GM12865 (cell line): ENCODE results near the gene SPTAN1.

Source experiments
- DNase-seq: peaks from one replicate; pipeline ENCODE4 v3.0.0; 2010; ENCODE audit warnings: low read depth
- H3K4me3 ChIP-seq: 2 replicates; pipeline ENCODE4 v1.5.1; 2011; ENCODE audit warnings: mild to moderate bottlenecking, low read depth, low read length, control low read depth
- TF ChIP-seq, protein P1 (sequence below): IDR thresholded peaks from 2 replicates; pipeline ENCODE4 v1.5.1; 2011; ENCODE audit warnings: low read length, control low read depth, low read depth, inconsistent platforms; ENCODE audit not compliant: insufficient read depth; ENCODE audit errors: missing control alignments

SPTAN1 gene

DNA sequence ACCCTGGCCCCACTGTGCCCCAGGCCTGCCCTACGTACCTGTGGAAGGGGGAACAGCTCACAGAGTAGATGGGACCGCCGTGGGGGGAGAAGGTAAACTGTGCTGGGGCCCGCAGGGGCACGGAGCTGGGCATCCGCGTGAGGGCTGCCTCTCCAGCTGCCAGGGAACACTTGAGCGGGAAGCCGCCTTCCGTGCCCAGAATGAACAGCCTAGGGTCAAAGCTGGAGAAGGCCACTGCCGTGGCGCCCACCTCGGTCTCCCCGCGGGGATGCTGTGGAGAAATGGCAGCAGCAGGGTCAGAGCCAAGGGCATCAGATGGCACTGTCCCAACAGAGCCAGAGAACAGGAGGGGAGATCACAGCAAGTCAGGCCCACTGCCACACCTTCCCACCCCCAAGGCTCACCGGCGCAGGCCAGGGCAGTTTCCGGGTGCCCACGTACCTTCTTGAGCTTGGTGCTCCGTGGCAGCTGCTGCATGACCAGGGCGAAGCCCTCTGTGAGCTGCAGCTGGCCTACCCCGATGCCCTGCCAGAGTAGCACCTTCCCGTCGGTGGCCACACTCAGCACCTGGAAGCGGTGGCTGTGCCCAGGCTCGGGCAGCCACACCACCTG, 82.4 kb downstream of the SPTAN1 start:
- no peak overlapping the region for H3K4me3 ChIP-seq
- TF ChIP-seq, protein P1, sequence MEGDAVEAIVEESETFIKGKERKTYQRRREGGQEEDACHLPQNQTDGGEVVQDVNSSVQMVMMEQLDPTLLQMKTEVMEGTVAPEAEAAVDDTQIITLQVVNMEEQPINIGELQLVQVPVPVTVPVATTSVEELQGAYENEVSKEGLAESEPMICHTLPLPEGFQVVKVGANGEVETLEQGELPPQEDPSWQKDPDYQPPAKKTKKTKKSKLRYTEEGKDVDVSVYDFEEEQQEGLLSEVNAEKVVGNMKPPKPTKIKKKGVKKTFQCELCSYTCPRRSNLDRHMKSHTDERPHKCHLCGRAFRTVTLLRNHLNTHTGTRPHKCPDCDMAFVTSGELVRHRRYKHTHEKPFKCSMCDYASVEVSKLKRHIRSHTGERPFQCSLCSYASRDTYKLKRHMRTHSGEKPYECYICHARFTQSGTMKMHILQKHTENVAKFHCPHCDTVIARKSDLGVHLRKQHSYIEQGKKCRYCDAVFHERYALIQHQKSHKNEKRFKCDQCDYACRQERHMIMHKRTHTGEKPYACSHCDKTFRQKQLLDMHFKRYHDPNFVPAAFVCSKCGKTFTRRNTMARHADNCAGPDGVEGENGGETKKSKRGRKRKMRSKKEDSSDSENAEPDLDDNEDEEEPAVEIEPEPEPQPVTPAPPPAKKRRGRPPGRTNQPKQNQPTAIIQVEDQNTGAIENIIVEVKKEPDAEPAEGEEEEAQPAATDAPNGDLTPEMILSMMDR, result no peak
- DNase-seq, result no peak

DNA sequence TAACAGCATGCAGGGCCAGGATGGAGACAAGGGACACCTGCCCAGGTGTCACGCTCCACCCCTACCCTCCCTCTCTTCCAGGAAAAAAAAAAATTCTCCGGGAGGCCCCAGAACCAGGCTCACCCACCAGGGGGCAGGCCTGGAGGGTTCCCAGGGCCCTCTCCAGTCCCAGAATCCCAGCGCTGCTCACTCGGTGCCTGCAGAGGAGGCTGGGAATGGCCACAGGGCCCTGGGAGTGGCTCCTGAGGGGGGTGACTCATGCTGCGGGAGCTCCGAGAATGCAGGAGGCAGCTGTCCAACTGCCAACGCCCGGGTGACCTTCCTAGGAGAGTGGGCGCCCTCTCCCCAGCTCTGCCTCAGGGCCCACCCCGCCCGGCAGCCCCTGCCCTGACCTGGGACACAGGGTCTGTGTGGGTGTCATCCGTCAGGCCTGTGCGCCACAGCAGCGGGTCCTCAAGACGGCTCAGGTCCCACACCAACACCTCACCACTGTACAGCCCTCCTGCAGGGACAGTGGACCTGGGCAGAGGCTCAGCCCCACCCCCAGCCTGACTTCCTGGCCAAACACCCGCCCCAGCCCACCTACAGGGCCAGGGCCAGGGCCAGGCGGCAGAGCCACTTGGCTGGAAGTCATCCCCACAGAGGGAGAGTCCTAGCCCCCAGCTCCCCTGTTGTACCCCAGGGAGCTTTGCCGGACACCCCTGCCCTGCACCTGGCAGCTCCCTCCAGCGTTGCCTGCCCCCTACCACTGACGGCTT, 83.1 kb downstream of the SPTAN1 start:
- TF ChIP-seq, protein P1, result peak; percentile 22
- no peak overlapping the region for H3K4me3 ChIP-seq
- DNase-seq, result no peak

DNA sequence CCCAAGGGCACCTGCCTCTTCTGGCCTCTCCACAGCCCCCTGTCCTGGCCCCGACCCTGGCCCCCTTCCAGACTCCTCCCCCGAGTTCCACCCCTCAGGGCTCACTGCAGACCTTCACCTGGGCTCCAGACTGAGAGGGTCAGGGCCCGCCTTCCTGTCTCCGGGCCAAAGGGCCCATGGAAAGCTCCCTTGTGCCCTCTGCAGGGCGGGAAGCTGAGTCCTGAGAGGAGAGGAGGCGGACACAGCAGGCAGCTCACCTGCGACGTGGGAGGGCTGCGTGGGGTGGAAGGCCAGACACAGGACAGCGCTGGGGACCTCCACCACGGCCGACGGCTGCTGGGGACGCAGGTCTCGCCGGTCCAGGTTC, 83.6 kb downstream of the SPTAN1 start:
- no peak for DNase-seq
- TF ChIP-seq, protein P1, result no peak
- no peak overlapping the region for H3K4me3 ChIP-seq

DNA sequence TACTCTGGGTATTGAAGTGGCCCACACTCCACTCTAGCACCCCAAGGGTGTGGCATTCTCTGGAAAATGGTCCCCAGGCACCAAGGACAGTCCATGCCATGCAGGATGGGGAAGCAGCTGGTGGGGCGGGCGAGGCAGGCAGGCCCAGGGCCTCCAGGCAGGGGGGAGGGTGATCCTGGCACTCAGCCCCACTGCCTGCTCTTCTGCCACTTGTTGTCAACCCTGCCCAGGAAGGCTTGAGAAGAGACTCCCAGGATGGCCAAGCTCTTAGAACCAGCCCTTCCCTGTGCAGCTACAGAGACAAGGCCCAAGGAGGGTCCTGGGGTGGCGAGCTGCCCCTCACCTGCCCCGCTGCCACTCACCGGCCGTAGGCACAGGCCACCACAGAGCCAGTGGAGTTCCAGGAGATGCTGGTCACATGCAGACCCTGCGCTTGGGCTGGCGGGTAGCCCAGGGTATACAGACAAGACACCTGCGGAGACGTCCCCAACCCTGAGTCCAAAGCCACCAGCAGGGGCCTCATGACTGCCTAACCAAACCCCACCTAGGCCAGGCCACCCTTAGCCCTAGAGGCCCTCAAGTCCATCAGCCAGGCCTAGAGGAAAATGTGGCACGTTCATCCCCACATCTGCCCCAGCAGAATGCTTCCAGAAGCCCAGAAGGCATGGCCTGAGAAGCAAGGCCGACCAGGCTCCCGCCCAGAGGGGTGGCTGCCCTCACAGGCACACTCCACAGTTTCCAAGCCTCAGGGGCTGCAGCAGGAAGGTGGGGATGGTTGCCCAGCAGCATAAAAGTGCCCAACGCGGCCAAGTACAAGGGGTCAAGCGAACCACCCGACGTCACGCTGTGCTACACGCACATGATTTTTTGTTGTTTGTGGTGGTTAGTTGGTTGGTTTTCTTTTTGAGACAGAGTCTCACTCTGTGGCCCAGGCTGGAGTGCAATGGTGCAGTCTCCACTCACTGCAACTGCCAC, 84.5 kb downstream of the SPTAN1 start:
- no peak overlapping the region for H3K4me3 ChIP-seq
- DNase-seq, result no peak

DNA sequence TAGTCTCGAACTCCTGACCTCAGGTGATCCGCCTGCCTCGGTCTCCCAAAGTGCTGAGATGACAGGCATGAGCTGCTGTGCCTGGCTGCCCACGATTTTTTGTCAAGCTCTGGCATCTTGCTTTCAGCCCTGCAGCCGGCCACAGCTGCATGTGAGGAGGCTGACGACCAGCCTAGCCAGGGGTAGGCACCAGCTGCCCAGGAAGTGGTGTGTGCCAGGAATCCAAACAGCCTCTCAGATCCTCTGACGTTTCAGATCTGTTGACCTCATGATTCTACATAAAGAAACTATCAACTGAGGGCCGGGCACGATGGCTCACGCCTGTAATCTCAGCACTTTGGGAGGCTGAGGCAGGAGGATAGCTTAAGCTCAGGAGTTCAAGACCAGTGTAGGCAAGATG, 85.3 kb downstream of the SPTAN1 start:
- DNase-seq, result no peak
- no peak overlapping the region for H3K4me3 ChIP-seq
- TF ChIP-seq, protein P1, result no peak

More for the DNA sequence above, 84.5 kb downstream of the SPTAN1 start:
- TF ChIP-seq, protein P1, result no peak

DNA sequence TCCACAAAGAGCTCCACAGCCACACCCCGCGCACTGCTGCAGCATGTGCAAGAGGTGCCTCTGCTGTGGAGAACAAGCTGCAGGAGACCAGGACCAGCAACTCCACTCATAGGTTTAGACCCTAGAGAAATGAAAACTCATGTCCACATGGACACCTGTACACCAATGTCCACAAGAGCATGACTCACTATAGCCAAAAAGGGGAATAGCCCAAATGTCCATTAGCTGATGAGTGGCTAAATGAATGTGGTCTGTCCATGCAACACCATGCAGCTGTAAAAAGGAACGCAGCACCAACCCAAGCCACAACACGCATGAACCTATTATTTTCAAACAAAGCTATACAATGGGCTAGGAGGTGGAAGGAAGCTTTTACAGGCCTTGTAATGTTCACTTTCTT, 86.2 kb downstream of the SPTAN1 start:
- TF ChIP-seq, protein P1, result no peak

More for the DNA sequence above, 86.2 kb downstream of the SPTAN1 start:
- H3K4me3 ChIP-seq, result no peak overlapping the region
- no peak for DNase-seq
